SK-N-MC (cell line): ENCODE measurements around the gene KMT5B.

ENCODE experiments used
- EZH2 ChIP-seq: fragments of 200-600 bp; sonication (generic); IDR thresholded peaks from one replicate; pipeline ENCODE4 v1.6.1; 2017; ENCODE audit warnings: antibody characterized with exemption
- FOXP2 ChIP-seq: optimal IDR thresholded peaks from 2 replicates; pipeline ENCODE3; 2011; ENCODE audit warnings: mild to moderate bottlenecking, moderate library complexity; ENCODE audit not compliant: insufficient read depth; ENCODE audit errors: extremely low read length, control extremely low read depth
- POLR2AphosphoS5 ChIP-seq: IDR thresholded peaks from 2 replicates; pipeline ENCODE4 v1.6.1; 2012; ENCODE audit warnings: mild to moderate bottlenecking, low read depth, low read length, borderline replicate concordance

DNA sequence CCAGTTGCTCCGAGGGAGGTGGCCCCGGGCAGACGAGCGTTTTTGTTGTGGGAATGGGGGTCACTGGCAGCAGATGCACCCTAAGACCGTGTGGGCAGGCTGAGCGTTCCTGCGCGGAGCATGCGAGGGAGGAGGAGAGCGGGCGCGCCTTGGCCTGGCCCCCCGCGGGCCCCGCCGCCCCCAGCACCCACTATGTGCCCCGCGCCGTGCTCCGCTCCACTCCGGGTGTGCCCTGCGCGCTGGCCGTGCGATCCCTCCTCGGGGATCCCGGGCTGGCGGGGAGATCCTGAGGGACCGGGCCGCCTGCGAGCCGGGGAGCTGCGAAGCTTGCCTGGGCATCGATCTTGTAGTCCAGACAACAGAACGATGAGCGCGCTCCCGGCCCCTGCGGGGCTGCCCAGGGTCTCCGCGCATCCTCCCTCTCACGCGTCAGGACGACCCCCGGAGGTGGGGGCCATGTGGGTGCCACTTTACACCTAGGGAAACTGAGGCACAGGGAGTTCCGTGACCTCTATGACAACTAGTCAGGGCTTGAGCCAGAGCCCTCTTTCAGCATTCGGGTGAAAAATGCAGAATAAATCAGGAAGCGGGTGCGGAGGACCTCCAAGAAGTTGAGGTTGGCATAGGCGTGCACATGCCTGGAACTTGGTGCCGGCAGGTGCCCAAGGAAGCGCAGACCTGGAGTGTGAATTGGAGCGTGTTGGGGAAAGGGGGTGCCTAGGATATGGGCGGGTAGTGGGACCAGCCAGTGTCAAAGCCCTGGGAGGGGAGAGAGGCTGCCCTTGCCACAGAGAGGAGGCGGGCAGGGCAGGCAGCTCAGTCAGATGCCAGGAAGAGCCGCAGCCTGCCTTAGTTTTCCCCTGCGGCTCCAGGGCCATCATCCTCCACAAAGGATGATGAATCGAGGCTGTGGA, 1.3 kb upstream of the KMT5B start:
- TF ChIP-seq POLR2AphosphoS5 = no peak
- no peak for TF ChIP-seq FOXP2
- no peak for TF ChIP-seq EZH2
